H1 (cell line): ENCODE results near the gene TBX3. TPM values are rescaled to one million over a fixed set of nuclear protein-coding genes. Genes with fewer than 3 reads are reported as not detected.

Source experiments
- CBX8 ChIP-seq: fragments of 300-800, 300-1000 bp; sonication (generic); IDR thresholded peaks from 2 replicates; pipeline ENCODE4 v1.7.1; 2016; ENCODE audit warnings: low read depth, low read length, borderline replicate concordance
- CTBP2 ChIP-seq: IDR thresholded peaks from 2 replicates; pipeline ENCODE4 v1.7.0; 2011; ENCODE audit warnings: borderline replicate concordance, mild to moderate bottlenecking, moderate library complexity, mixed read lengths, low read length; ENCODE audit not compliant: insufficient read depth, insufficient read length
- EP300 ChIP-seq, 2 experiments: IDR thresholded peaks; 1 replicate in 1 of 2; 2 replicates in 1 of 2; pipeline ENCODE4 v1.6.1; 2011 to 2012; ENCODE audit warnings: low read depth in 2 of 2, low read length in 2 of 2, mild to moderate bottlenecking in 2 of 2, borderline replicate concordance in 1 of 2, inconsistent platforms in 1 of 2, moderate library complexity in 1 of 2
- GTF2F1 ChIP-seq: IDR thresholded peaks from 2 replicates; pipeline ENCODE4 v1.6.1; 2012; ENCODE audit warnings: low read depth, low read length, improper control_type of control experiment, borderline replicate concordance
- KDM5A ChIP-seq: fragments of 200-600 bp; IDR thresholded peaks from 2 replicates; pipeline ENCODE4 v1.7.1; 2012; ENCODE audit warnings: mild to moderate bottlenecking, low read length, inconsistent platforms, mixed read lengths
- MAFK ChIP-seq: IDR thresholded peaks from 2 replicates; pipeline ENCODE4 v1.6.1; 2012; ENCODE audit warnings: low read depth, mild to moderate bottlenecking, improper control_type of control experiment, low read length
- SIN3A ChIP-seq, 2 experiments: IDR thresholded peaks in 1 of 2; conservative IDR thresholded peaks in 1 of 2; 2 replicates each; pipeline ENCODE4 v1.6.1; 2011 to 2012; ENCODE audit warnings: low read length in 2 of 2, improper control_type of control experiment in 1 of 2, low read depth in 1 of 2, mild to moderate bottlenecking in 1 of 2
- SP1 ChIP-seq: IDR thresholded peaks from 2 replicates; pipeline ENCODE4 v1.6.1; 2011; ENCODE audit warnings: low read depth, low read length
- SRF ChIP-seq: IDR thresholded peaks from 2 replicates; pipeline ENCODE4 v1.6.1; 2011; ENCODE audit warnings: mild to moderate bottlenecking, low read depth, low read length, moderate library complexity
- YY1 ChIP-seq: IDR thresholded peaks from 2 replicates; pipeline ENCODE4 v1.6.1; 2011; ENCODE audit warnings: low read depth, mild to moderate bottlenecking, low read length
- polyA plus RNA-seq, 7 experiments: library from polyadenylated mRNA; depleted of rRNA in 3 of 7; stranded (reverse) in 5 of 7; unstranded in 2 of 7; fragments of >200 nt in 5 of 7; fragments of 200-250 nt in 2 of 7; gene quantifications; 1 replicate in 5 of 7; 2 replicates in 1 of 7; 4 replicates in 1 of 7; pipeline versions ENCODE4 v1.2.1 to v1.2.3, GENCODE V29; 2011 to 2013; ENCODE audit warnings: missing spikeins in 2 of 7, mixed read lengths in 2 of 7
- total RNA-seq: library from RNA; stranded (reverse); fragmentation: NEBNext Ultra II Directional; extraction: Animal tissue kit (Norgen Biotek cat#: 25700); gene quantifications from 2 replicates; pipeline ENCODE4 v1.2.1, GENCODE V29; 2021
- TF ChIP-seq, protein P1 (sequence below): IDR thresholded peaks from 2 replicates; pipeline ENCODE4 v1.6.1; 2012; ENCODE audit warnings: inconsistent platforms

Gene TBX3
- total and polyA plus RNA-seq, 2 of the 8 experiments (the other 6 are each of a cell fraction or from before 2014, with no cell fraction given): 0.09 to 1.0 TPM

DNA sequence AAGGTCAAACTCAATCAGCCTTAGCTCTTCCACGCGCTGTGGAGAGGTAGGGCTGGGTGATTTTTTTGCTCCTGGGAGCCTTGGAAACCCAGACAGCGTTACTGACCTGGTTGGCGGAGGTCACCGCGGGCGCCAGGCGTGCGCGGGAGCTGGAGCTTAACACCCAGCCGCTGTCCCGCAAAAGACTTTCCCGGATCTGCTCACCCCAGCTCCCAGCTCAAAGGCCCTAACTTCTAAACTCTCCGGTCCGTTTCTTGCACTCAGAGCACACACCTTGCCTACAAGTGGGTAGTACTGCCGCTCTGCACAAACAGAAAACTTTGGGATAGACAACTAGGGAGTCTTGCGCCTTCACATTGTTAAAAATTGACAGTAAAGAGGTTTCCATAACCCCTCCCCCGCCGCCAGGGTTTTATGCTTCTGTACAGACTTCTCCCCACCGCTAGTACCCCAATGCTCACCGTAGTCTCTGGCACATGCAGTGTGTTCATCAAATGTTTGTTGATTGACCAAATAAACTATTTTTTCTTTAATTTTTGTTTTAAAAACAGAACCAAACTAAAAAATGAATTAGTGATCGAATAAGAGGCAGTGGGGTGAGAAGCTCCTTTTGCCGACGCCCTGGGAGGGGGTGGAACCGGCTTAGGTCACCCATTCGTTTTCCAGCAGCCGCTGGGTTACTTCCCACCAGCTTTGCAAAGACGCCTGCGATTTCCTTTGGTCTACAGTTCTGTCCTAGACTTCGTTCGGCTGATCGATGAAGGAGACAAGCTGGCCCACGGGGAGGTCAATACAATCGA, 12.7 kb upstream of the TBX3 start (continued):
- TF ChIP-seq GTF2F1 (no peak), SIN3A (conservative IDR thresholded peaks at IDR 0.05 in 1 of 2, IDR thresholded peaks at IDR 0.05 in 1 of 2; ENCODE audit: low read depth in 1 of 2, low read length in 2 of 2) (no peak), SP1 (no peak), KDM5A (no peak), EP300 (IDR thresholded peaks at IDR 0.05; ENCODE audit: borderline replicate concordance in 1 of 2, low read depth in 2 of 2, low read length in 2 of 2) (no peak), CBX8 (peak; percentile 90), SRF (no peak), CTBP2 (no peak), MAFK (no peak), YY1 (no peak)
- TF ChIP-seq, protein P1, sequence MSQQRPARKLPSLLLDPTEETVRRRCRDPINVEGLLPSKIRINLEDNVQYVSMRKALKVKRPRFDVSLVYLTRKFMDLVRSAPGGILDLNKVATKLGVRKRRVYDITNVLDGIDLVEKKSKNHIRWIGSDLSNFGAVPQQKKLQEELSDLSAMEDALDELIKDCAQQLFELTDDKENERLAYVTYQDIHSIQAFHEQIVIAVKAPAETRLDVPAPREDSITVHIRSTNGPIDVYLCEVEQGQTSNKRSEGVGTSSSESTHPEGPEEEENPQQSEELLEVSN: no peak
